Astrocyte of the cerebellum (primary cell): Measurements from ENCODE around the gene FGFBP3.

ENCODE experiments used
- DNase-seq: peaks from one replicate; pipeline ENCODE4 v3.0.0-alpha.2; 2011; ENCODE audit warnings: low read depth
- H3K4me3 ChIP-seq: 2 replicates; pipeline ENCODE4 v1.5.1; 2011; ENCODE audit warnings: mild to moderate bottlenecking, low read depth, low read length, moderate library complexity
- CTCF ChIP-seq: IDR thresholded peaks from 2 replicates; pipeline ENCODE4 v1.5.1; 2012; ENCODE audit warnings: low read length, low read depth, moderate library complexity, mild to moderate bottlenecking; ENCODE audit errors: missing control alignments
- in situ Hi-C: cut with HindIII; loops from 2 replicates; pipeline ENCODE4 v1.10.0; 2017; ENCODE audit warnings: low sequenced_read_pairs

The FGFBP3 gene

GRCh38 chr10:91864744-91865143 is 44.5 kb downstream of the FGFBP3 start:
- DNase-seq = no peak
- in situ Hi-C loops = loop anchor here (5.0 kb wide), 1 partner anchor 37 kb away; no protein-coding TSS in a partner anchor
- H3K4me3 ChIP-seq = no peak overlapping the region
- TF ChIP-seq CTCF = no peak

DNA sequence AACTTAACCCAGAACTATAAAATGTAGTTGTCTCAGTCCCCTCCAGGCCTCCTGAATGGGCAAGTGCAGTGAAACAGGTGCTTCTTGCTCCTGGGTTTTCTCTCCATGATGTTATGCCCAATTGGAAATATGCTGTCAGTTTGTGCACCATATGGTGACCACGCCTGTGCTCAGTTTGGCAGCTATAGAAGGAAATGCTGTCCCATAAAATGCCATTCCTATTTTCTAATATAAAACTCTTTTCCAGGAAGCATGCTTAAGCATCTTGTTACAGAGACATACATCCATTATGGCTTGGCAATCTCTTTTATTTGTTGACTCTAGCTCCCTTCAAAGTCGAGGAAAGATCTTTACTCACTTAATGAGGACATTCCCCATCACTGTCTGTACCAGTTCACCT is 45.2 kb downstream of the FGFBP3 start:
- in situ Hi-C loops = loop anchor here (5.0 kb wide), 1 partner anchor 37 kb away; no protein-coding TSS in a partner anchor
- DNase-seq = no peak
- TF ChIP-seq CTCF = no peak
- H3K4me3 ChIP-seq = no peak overlapping the region

DNA sequence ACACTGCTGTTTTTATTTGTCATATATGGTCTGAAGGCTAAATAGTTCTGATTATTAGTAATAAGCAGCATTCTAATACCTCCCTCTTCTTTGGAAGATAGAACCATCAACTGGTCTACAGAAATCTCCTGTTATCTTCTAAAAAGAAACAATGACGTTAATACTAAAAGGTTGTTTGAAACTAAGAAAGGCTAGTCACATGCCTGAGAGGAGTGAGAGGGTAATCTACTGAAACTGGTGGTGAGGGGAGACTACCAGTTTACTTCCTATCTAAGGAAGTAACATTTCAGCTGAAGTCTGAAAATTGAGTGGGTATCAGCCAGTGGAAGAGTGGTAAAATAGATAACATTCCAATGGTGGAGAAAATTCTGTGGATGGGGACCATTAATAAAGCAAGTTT is 48.4 kb downstream of the FGFBP3 start:
- TF ChIP-seq CTCF = no peak
- no peak for DNase-seq
- in situ Hi-C loops = loop anchor here (5.0 kb wide), 1 partner anchor 34 kb away; no protein-coding TSS in a partner anchor
- no peak overlapping the region for H3K4me3 ChIP-seq

GRCh38 chr10:91856637-91857036 is 52.6 kb downstream of the FGFBP3 start:
- in situ Hi-C loops = no loop called here
- DNase-seq = no peak
- H3K4me3 ChIP-seq = no peak overlapping the region
- TF ChIP-seq CTCF = peak; percentile 24
